Calu3 (cell line): Measurements from ENCODE around the gene OCA2. TPM values are rescaled to one million over a fixed set of nuclear protein-coding genes. Genes with fewer than 3 reads are reported as not detected.

Source experiments
- BruUV-seq: library from RNA; stranded (reverse); fragments of 400-500 nt; replicated peaks from 2 replicates; lab custom pipeline; 2021; lab: Mats Ljungman, UMichigan
- CTCF ChIA-PET: fragments of 300-600 bp; sonication (Branson Sonifier 250); formaldehyde crosslinking; loops from one replicate; lab custom pipeline; 2022; ENCODE audit warnings: antibody characterized with exemption; lab: Charles Lee
- DNase-seq: peaks from one replicate; pipeline ENCODE4 v3.0.0; 2022
- H3K27ac Mint-ChIP-seq: one replicate; pipeline ENCODE4 v1.8.0; 2022; ENCODE audit warnings: mixed read lengths; ENCODE audit not compliant: unreplicated experiment
- H3K27me3 Mint-ChIP-seq: one replicate; pipeline ENCODE4 v1.8.0; 2022; ENCODE audit warnings: mixed read lengths; ENCODE audit not compliant: unreplicated experiment
- H3K36me3 Mint-ChIP-seq: one replicate; pipeline ENCODE4 v1.8.0; 2022; ENCODE audit warnings: mild to moderate bottlenecking, moderate library complexity, mixed read lengths; ENCODE audit not compliant: insufficient read depth, unreplicated experiment
- H3K4me1 Mint-ChIP-seq: one replicate; pipeline ENCODE4 v1.8.0; 2022; ENCODE audit warnings: mild to moderate bottlenecking, low read depth, mixed read lengths; ENCODE audit not compliant: unreplicated experiment
- H3K4me3 Mint-ChIP-seq: one replicate; pipeline ENCODE4 v1.8.0; 2022; ENCODE audit warnings: mild to moderate bottlenecking, low read depth, moderate library complexity, mixed read lengths; ENCODE audit not compliant: unreplicated experiment
- H3K9me3 Mint-ChIP-seq: one replicate; pipeline ENCODE4 v1.8.0; 2022; ENCODE audit warnings: low read depth, mixed read lengths; ENCODE audit not compliant: unreplicated experiment
- CTCF ChIP-seq: fragments of 200-600 bp; IDR thresholded peaks from one replicate; pipeline ENCODE4 v1.8.0; 2022; ENCODE audit warnings: antibody characterized with exemption; ENCODE audit not compliant: unreplicated experiment
- intact Hi-C: fragments of 100-400 bp; cut with micrococcal nuclease; formaldehyde crosslinking; loops from one replicate; pipeline ENCODE4 v1.10.0; 2022; ENCODE audit not compliant: unreplicated experiment
- total RNA-seq: library from RNA; stranded (reverse); gene quantifications from 2 replicates; pipeline ENCODE4 v1.2.3, GENCODE V29; 2022

The OCA2 gene
- total RNA-seq, 1 experiment from 2014 or later: not detected

DNA sequence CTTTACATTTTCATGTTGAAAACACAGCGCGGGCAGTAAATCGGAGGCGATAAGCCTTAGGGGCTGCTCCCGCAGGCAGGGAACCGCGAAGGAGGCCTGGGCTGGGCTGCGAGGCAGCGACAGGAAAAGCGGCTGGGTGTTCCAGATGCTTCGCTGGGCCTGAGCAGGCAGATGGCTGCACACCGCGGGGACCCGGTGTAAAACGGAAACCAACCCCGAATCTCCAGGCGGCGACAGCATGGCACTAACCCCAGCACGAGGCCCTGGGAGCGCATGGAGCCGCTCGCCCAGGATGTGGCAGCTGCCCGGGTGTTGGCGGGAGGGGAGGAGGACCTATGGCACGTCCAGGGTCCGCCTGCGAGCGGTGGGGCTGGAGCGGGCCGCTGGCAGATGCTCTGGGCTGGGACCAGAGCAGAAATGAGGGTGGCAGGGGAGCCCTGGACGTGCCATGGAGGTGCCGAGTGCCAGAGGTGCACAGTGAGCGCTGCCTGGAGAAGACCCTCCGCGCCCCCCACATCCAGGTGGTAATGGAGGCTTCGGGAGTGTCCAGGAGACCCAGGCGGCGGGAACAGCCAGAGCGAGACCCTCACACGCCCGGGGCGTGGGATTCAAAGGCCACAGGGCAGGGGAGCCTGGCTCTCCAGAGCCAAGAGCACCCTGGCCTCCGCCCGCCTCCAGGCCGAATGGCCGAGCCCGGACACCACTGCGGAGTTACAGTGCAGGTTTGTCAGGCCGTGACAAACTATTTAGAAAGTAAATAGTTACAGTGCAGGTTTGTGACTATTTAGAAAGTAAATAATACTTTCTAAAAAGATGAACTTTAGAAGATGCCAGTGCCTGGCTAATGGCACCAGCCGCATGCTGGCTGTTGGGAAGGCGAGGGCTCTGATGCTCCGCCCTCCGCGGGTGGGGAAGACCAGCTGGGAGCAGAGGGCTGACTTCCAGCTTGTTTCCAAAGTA, 293.6 kb downstream of the OCA2 start:
- Mint-ChIP-seq H3K4me3 (no peak overlapping the region), H3K4me1 (no peaks in the 10 kb centered on the region), H3K36me3 (no peaks in the 10 kb centered on the region), H3K9me3 (peaks cover 3% of the 10 kb centered on the region), H3K27me3 (no peaks in the 10 kb centered on the region), H3K27ac (no peak overlapping the region)
- BruUV-seq: no TSS peak
- no peak for DNase-seq
- no peak for TF ChIP-seq CTCF
- CTCF ChIA-PET: no interaction called here
- intact Hi-C loops: no loop called here

DNA sequence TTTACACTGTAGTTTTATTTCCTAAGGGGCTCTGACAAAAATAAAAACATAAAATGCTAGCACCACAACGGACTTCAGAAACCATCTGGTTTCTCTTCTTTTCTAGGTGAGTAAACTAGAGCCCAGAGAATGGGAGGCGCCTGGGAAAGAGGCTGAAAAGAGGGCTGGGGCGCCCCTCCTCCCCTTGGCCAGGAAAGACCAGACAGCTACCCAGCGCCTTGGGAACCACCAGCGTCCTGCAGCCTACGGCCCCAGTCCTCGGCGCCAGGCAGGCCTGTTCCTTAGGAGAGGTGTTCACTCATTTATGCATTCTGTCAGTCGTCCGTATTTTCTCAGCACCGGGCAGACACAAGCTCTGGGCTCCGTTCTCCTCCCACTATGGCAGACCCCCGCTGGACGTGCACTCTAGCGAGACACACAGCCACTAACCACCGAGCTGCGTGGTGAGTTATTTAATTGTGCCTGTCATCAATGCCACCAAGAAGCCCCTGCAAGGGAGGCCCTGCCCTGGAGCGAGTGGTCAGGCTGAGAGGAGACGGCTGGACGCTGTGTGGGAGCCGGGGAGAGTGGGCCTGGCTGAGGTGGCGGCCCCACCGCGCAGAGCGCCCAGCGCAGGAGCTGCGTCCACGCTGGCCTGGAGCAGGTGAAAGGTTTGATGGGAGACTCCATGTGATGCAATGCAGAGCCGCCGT, 294.4 kb downstream of the OCA2 start:
- Mint-ChIP-seq H3K36me3 (no peaks in the 10 kb centered on the region), H3K4me1 (no peaks in the 10 kb centered on the region)

GRCh38 chr15:27798807-27799206, 300.3 kb downstream of the OCA2 start:
- H3K9me3 Mint-ChIP-seq: peaks cover 4% of the 10 kb centered on the region
- no peaks in the 10 kb centered on the region for H3K27me3 Mint-ChIP-seq
- H3K36me3 Mint-ChIP-seq: no peaks in the 10 kb centered on the region
- no peak for DNase-seq
- CTCF ChIA-PET: no interaction called here
- TF ChIP-seq CTCF: no peak
- no peak overlapping the region for H3K27ac Mint-ChIP-seq
- no peak overlapping the region for H3K4me3 Mint-ChIP-seq
- intact Hi-C loops: no loop called here
- no peaks in the 10 kb centered on the region for H3K4me1 Mint-ChIP-seq
- BruUV-seq: no TSS peak

More for the DNA sequence above, 294.4 kb downstream of the OCA2 start:
- CTCF ChIA-PET: no interaction called here
- no peak for TF ChIP-seq CTCF
- BruUV-seq: no TSS peak
- intact Hi-C loops: no loop called here
- no peak for DNase-seq
- Mint-ChIP-seq H3K27ac (no peak overlapping the region), H3K27me3 (no peaks in the 10 kb centered on the region), H3K4me3 (no peak overlapping the region), H3K9me3 (peaks cover 5% of the 10 kb centered on the region)

GRCh38 chr15:27797765-27798164, 301.4 kb downstream of the OCA2 start:
- H3K36me3 Mint-ChIP-seq: no peaks in the 10 kb centered on the region
- DNase-seq: no peak
- no peak overlapping the region for H3K4me3 Mint-ChIP-seq
- no peaks in the 10 kb centered on the region for H3K27me3 Mint-ChIP-seq
- no peak overlapping the region for H3K27ac Mint-ChIP-seq
- H3K9me3 Mint-ChIP-seq: peaks cover 4% of the 10 kb centered on the region
- TF ChIP-seq CTCF: no peak
- H3K4me1 Mint-ChIP-seq: no peaks in the 10 kb centered on the region
- no TSS peak for BruUV-seq
- CTCF ChIA-PET: no interaction called here
- intact Hi-C loops: no loop called here
